Left ventricle myocardium inferior (tissue), 1 donor: ENCODE measurements around the gene SREBF2. TPM values are rescaled to one million over a fixed set of nuclear protein-coding genes. Genes with fewer than 3 reads are reported as not detected.

Experiments
- DNase-seq: peaks from one replicate; pipeline ENCODE4 v3.0.0-alpha.2; 2020
- H3K27ac ChIP-seq: fragments of 200-600 bp; replicated peaks from 2 replicates; pipeline ENCODE4 v1.8.0; 2021
- H3K27me3 ChIP-seq: fragments of 200-600 bp; 2 replicates; pipeline ENCODE4 v1.8.0; 2021; ENCODE audit warnings: low read depth
- H3K36me3 ChIP-seq: fragments of 200-600 bp; 2 replicates; pipeline ENCODE4 v1.8.0; 2021
- H3K4me1 ChIP-seq: fragments of 200-600 bp; 2 replicates; pipeline ENCODE4 v1.8.0; 2021
- H3K4me3 ChIP-seq: fragments of 200-600 bp; 2 replicates; pipeline ENCODE4 v1.8.0; 2021; ENCODE audit warnings: mild to moderate bottlenecking, moderate library complexity
- H3K9me3 ChIP-seq: fragments of 200-600 bp; replicated peaks from 2 replicates; pipeline ENCODE4 v1.8.0; 2021
- intact Hi-C: fragments of 100-400 bp; cut with micrococcal nuclease; formaldehyde crosslinking; loops from one replicate; pipeline ENCODE4 v1.11.0; 2022
- microRNA-seq: library from miRNA; unstranded; fragments of <30 nt; microRNA quantifications from one replicate; pipeline ENCODE4 v1.2.0, GENCODE V29; 2020
- total RNA-seq: library from RNA; stranded (reverse); fragmentation: NEBNext Ultra II Directional; extraction: Animal tissue kit (Norgen Biotek cat#: 25700); gene quantifications from one replicate; pipeline ENCODE4 v1.2.1, GENCODE V29; 2021
- TF ChIP-seq, protein P1 (sequence below): fragments of 200-600 bp; IDR thresholded peaks from 2 replicates; pipeline ENCODE4 v1.8.0; 2021; ENCODE audit warnings: antibody characterized with exemption, mild to moderate bottlenecking, borderline replicate concordance
- donor health status: DM: no; HTN: yes; CAD: no; lungs with severe emphysema.

The SREBF2 gene
- total RNA-seq, 1 donor from 2014 or later: 74.5 TPM

DNA sequence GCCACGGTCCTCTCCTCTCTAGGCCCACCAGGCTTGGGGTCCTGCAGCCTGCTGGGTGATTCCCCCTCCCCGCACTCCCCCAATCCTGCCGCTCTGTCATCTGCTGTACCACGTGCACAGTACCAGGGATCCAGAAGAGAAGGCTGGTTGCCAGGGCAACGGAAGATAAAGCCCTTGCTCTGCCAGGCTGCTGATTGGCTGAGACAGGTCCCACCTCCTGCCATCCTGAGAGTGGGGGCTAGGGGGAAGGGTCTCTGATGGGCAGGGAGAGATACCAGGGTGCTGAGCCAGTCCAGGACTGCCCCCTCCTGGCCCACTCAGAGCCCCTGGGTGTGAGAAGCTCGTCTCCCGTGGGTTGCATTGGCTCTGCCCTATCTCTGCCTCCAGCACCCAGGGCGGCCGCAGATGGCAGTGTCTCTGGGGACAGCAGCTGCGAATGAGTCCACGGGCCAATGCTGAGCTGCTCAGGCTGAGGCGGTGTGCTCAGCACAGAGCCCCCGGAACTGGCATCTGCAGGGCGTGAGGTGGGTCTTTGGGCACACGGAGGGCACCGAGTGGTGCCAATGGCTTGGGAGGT lies 119.1 kb downstream of the SREBF2 start, which contains the start of gene SMIM45:
Gene SMIM45 (plus strand): TSS at position 253 of the 577 bp plus-strand sequence.
- TF ChIP-seq, protein P1, sequence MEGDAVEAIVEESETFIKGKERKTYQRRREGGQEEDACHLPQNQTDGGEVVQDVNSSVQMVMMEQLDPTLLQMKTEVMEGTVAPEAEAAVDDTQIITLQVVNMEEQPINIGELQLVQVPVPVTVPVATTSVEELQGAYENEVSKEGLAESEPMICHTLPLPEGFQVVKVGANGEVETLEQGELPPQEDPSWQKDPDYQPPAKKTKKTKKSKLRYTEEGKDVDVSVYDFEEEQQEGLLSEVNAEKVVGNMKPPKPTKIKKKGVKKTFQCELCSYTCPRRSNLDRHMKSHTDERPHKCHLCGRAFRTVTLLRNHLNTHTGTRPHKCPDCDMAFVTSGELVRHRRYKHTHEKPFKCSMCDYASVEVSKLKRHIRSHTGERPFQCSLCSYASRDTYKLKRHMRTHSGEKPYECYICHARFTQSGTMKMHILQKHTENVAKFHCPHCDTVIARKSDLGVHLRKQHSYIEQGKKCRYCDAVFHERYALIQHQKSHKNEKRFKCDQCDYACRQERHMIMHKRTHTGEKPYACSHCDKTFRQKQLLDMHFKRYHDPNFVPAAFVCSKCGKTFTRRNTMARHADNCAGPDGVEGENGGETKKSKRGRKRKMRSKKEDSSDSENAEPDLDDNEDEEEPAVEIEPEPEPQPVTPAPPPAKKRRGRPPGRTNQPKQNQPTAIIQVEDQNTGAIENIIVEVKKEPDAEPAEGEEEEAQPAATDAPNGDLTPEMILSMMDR: no peak
- intact Hi-C loops: no loop called here
- Histone ChIP-seq H3K27me3 (peaks cover 34% of the 10 kb centered on the region), H3K4me3 (no peak within 1 kb of the TSS), H3K4me1 (peaks cover 5% of the 10 kb centered on the region), H3K36me3 (no peaks in the 10 kb centered on the region), H3K9me3 (no peaks in the 10 kb centered on the region), H3K27ac (no peak within 1 kb of the TSS)
- DNase-seq: no peak

DNA sequence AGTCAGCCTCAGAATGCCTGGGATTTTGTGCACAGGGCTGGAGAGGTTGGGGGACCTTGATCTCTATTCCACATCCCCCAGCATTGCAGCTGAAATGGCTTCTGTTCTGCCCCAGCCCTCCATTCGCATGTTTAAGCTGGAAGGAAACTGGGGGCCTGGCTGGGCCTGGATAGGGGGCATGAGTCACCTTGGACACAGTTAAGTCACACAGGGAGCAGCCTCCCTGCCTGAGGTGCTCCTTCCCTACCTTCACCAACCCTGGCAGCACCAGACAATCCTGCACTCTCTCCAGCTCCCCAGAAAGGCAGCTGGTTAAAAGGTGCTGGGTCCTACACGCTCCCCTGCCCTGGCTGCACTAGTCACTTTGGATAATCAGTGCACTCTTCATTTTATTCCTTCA lies 119.8 kb downstream of the SREBF2 start:
- intact Hi-C loops: no loop called here
- H3K9me3 ChIP-seq: no peaks in the 10 kb centered on the region
- H3K27me3 ChIP-seq: peaks cover 39% of the 10 kb centered on the region
- DNase-seq: no peak
- H3K27ac ChIP-seq: no peak overlapping the region
- peaks cover 4% of the 10 kb centered on the region for H3K4me1 ChIP-seq
- H3K36me3 ChIP-seq: no peaks in the 10 kb centered on the region
- H3K4me3 ChIP-seq: no peak overlapping the region
- TF ChIP-seq, protein P1: no peak

Small RNA genes within 50 kb of the gene (microRNA-seq; reads per million reads assigned to microRNA genes)
- gene MIR33A: 125 reads per million, percentile 59 among the genes with 10 or more reads in this experiment

Other genes with a start within 250 kb of the SREBF2 start
- gene PMM1, start 243.3 kb upstream of the SREBF2 start, total RNA-seq: 18.4 TPM
- gene DESI1, start 212.1 kb upstream of the SREBF2 start, total RNA-seq: 46.2 TPM
- gene XRCC6, start 211.8 kb upstream of the SREBF2 start, total RNA-seq: 155 TPM
- 197 TPM for gene SNU13, start 144.2 kb upstream of the SREBF2 start, total RNA-seq
- 0.74 TPM for gene MEI1, start 133.6 kb upstream of the SREBF2 start, total RNA-seq
- gene CCDC134, start 32.4 kb upstream of the SREBF2 start, total RNA-seq: 3.9 TPM
- gene SHISA8, start 82.0 kb downstream of the SREBF2 start, total RNA-seq: 2.2 TPM
- gene TNFRSF13C, start 93.7 kb downstream of the SREBF2 start, total RNA-seq: 0.55 TPM
- gene CENPM, start 114.0 kb downstream of the SREBF2 start, total RNA-seq: 0.47 TPM
- not detected for gene SEPTIN3, start 136.3 kb downstream of the SREBF2 start, total RNA-seq
- 0.22 TPM for gene WBP2NL, start 165.7 kb downstream of the SREBF2 start, total RNA-seq
- 11.7 TPM for gene NAGA, start 237.7 kb downstream of the SREBF2 start, total RNA-seq
- 3.4 TPM for gene PHETA2, start 241.1 kb downstream of the SREBF2 start, total RNA-seq
- gene SMDT1, start 246.6 kb downstream of the SREBF2 start, total RNA-seq: 153 TPM